Panc1 (cell line): Measurements from ENCODE around the gene MORN2. TPM values are rescaled to one million over a fixed set of nuclear protein-coding genes. Genes with fewer than 3 reads are reported as not detected.

ENCODE experiments used
- ATAC-seq: fragments of 200-7000 bp; cut with Tn5 transposase; 2 replicates; pipeline ENCODE4 v1.9.1; 2020; ENCODE audit warnings: mild to moderate bottlenecking, moderate library complexity
- BruUV-seq: library from RNA; stranded (reverse); fragments of 400-500 nt; replicated peaks from 2 replicates; lab custom pipeline; 2021; lab: Mats Ljungman, UMichigan
- CTCF ChIA-PET: fragments of 300-600 bp; sonication (Branson Sonifier 250); formaldehyde crosslinking; loops from one replicate; lab custom pipeline; 2022; ENCODE audit warnings: antibody characterized with exemption; lab: Charles Lee
- POLR2A ChIA-PET: fragments of 300-600 bp; sonication (Branson Sonifier 250); formaldehyde crosslinking; loops from one replicate; lab custom pipeline; 2022; ENCODE audit warnings: antibody characterized with exemption; lab: Charles Lee
- DNase-seq: peaks from one replicate; pipeline ENCODE4 v3.0.0-alpha.2; 2010; ENCODE audit warnings: low read depth, low spot score
- H3K27ac ChIP-seq: 2 replicates; pipeline ENCODE4 v1.5.1; 2011; ENCODE audit warnings: mild to moderate bottlenecking, low read length, inconsistent platforms
- H3K27me3 ChIP-seq: fragments of 200-500 bp; sonication (Bioruptor generic); 2 replicates; pipeline ENCODE4 v1.6.0; 2014; ENCODE audit warnings: low read length, inconsistent platforms; ENCODE audit not compliant: control insufficient read depth, insufficient read depth
- H3K36me3 ChIP-seq: fragments of 200-500 bp; sonication (Bioruptor generic); 2 replicates; pipeline ENCODE4 v1.5.1; 2014; ENCODE audit warnings: inconsistent platforms, mild to moderate bottlenecking, low read length, moderate library complexity; ENCODE audit not compliant: control insufficient read depth, insufficient read depth
- H3K4me1 ChIP-seq: 2 replicates; pipeline ENCODE4 v1.5.1; 2011; ENCODE audit warnings: inconsistent platforms, mild to moderate bottlenecking, low read length, moderate library complexity; ENCODE audit not compliant: control insufficient read depth, insufficient read depth
- H3K4me3 ChIP-seq, 2 experiments: 2 replicates each; pipeline ENCODE4 v1.5.1; 2011 to 2012; ENCODE audit warnings: low read depth in 2 of 2, low read length in 2 of 2, mild to moderate bottlenecking in 2 of 2, inconsistent platforms in 1 of 2, moderate library complexity in 1 of 2
- H3K9me3 ChIP-seq: fragments of 200-500 bp; sonication (Bioruptor generic); 2 replicates; pipeline ENCODE4 v1.5.1; 2014; ENCODE audit warnings: low read depth, mild to moderate bottlenecking, inconsistent platforms, low read length, moderate library complexity; ENCODE audit not compliant: control insufficient read depth, insufficient read depth
- POLR2AphosphoS5 ChIP-seq: IDR thresholded peaks from 2 replicates; pipeline ENCODE4 v1.6.1; 2012; ENCODE audit warnings: mild to moderate bottlenecking, low read depth, low read length, moderate library complexity
- SIN3A ChIP-seq: IDR thresholded peaks from 2 replicates; pipeline ENCODE4 v1.6.1; 2012; ENCODE audit warnings: low read depth, mild to moderate bottlenecking, low read length, moderate library complexity, borderline replicate concordance; ENCODE audit not compliant: insufficient read depth
- TCF7L2 ChIP-seq: IDR thresholded peaks from 2 replicates; pipeline ENCODE4 v1.6.1; 2011; ENCODE audit warnings: mild to moderate bottlenecking, low read depth, low read length, inconsistent platforms
- in situ Hi-C: cut with HindIII; loops from 2 replicates; pipeline ENCODE4 v1.10.0; 2016; ENCODE audit warnings: low sequenced_read_pairs, low pct_unique_long_range_greater_than_20kb
- intact Hi-C: fragments of 100-400 bp; cut with micrococcal nuclease; formaldehyde crosslinking; loops from one replicate; pipeline ENCODE4 v1.10.0; 2022; ENCODE audit not compliant: unreplicated experiment
- total RNA-seq: library from RNA; stranded (reverse); gene quantifications from one replicate; pipeline ENCODE4 v1.2.1, GENCODE V29; 2021; ENCODE audit not compliant: unreplicated experiment
- TF ChIP-seq, protein P1 (sequence below): fragments of 450-650 bp; IDR thresholded peaks from 2 replicates; pipeline ENCODE4 v1.5.1; 2017; ENCODE audit warnings: mild to moderate bottlenecking
- TF ChIP-seq, protein P2 (sequence below), 2 experiments: IDR thresholded peaks; 2 replicates each; pipeline ENCODE4 v1.6.1; 2011 to 2012; ENCODE audit warnings: low read depth in 2 of 2, control low read depth in 1 of 2, low read length in 1 of 2, mild to moderate bottlenecking in 1 of 2, moderate library complexity in 1 of 2; ENCODE audit not compliant: insufficient read depth in 1 of 2

The MORN2 gene
- total RNA-seq, 1 experiment from 2014 or later: 10.1 TPM

DNA sequence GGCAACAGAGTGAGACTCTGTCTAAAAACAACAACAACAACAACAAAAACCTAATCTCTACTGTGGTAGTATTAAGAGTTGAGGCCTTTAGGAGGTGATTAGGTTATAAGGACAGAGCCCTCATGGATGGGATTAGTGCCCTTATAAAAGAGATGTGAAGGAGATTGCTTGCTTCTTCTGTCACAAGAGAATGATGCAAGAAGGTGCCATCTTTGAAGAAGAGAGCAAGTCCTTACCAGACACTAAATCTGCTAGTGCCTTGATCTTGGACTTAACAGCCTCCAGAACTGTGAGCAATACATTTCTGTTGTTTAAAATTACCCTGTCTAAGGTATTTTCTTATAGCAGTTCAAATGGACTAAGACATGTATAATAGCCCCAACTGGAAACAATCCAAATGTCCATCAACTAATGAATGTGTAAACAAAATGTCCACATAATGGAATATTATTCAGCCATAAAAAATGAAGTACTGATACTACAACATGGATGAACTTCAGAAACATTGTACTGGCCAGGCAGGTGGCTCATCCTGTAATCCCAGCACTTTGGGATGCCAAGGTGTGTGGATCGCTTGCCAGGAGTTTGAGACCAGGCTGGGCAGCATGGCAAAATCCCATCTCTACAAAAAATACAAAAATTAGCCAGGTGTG, 12.3 kb downstream of the MORN2 start:
- POLR2A ChIA-PET: no interaction called here
- no TSS peak for BruUV-seq

DNA sequence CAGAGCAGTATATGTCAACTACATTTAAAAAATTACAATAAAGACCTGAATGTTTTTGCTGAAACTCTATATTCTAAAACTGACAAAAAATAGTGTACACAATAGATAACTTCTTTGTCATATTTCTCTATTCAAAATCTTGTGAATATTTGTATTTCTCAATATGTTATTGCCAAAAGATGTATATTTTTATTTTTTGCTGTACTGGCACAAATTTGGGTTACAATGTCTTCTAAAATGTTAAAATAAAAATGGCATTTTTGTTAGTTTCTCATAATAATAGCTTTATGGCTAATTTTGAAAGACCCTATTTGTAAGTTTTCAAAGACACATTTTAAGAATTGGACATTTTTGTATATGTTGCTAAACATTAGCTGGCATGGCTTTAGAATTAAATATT, 13.3 kb downstream of the MORN2 start:
- Histone ChIP-seq H3K9me3 (no peaks in the 10 kb centered on the region), H3K27me3 (no peaks in the 10 kb centered on the region), H3K4me3 (no peak overlapping the region), H3K27ac (no peak overlapping the region), H3K36me3 (no peaks in the 10 kb centered on the region), H3K4me1 (no peaks in the 10 kb centered on the region)
- ATAC-seq (no peak), DNase-seq (no peak)
- TF ChIP-seq SIN3A: no peak
- TF ChIP-seq, protein P1, sequence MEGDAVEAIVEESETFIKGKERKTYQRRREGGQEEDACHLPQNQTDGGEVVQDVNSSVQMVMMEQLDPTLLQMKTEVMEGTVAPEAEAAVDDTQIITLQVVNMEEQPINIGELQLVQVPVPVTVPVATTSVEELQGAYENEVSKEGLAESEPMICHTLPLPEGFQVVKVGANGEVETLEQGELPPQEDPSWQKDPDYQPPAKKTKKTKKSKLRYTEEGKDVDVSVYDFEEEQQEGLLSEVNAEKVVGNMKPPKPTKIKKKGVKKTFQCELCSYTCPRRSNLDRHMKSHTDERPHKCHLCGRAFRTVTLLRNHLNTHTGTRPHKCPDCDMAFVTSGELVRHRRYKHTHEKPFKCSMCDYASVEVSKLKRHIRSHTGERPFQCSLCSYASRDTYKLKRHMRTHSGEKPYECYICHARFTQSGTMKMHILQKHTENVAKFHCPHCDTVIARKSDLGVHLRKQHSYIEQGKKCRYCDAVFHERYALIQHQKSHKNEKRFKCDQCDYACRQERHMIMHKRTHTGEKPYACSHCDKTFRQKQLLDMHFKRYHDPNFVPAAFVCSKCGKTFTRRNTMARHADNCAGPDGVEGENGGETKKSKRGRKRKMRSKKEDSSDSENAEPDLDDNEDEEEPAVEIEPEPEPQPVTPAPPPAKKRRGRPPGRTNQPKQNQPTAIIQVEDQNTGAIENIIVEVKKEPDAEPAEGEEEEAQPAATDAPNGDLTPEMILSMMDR: no peak
- TF ChIP-seq POLR2AphosphoS5: no peak
- TF ChIP-seq TCF7L2: no peak
- TF ChIP-seq, protein P2, sequence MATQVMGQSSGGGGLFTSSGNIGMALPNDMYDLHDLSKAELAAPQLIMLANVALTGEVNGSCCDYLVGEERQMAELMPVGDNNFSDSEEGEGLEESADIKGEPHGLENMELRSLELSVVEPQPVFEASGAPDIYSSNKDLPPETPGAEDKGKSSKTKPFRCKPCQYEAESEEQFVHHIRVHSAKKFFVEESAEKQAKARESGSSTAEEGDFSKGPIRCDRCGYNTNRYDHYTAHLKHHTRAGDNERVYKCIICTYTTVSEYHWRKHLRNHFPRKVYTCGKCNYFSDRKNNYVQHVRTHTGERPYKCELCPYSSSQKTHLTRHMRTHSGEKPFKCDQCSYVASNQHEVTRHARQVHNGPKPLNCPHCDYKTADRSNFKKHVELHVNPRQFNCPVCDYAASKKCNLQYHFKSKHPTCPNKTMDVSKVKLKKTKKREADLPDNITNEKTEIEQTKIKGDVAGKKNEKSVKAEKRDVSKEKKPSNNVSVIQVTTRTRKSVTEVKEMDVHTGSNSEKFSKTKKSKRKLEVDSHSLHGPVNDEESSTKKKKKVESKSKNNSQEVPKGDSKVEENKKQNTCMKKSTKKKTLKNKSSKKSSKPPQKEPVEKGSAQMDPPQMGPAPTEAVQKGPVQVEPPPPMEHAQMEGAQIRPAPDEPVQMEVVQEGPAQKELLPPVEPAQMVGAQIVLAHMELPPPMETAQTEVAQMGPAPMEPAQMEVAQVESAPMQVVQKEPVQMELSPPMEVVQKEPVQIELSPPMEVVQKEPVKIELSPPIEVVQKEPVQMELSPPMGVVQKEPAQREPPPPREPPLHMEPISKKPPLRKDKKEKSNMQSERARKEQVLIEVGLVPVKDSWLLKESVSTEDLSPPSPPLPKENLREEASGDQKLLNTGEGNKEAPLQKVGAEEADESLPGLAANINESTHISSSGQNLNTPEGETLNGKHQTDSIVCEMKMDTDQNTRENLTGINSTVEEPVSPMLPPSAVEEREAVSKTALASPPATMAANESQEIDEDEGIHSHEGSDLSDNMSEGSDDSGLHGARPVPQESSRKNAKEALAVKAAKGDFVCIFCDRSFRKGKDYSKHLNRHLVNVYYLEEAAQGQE (IDR thresholded peaks at IDR 0.05; ENCODE audit: insufficient read depth in 1 of 2, low read depth in 2 of 2, low read length in 1 of 2): no peak
- intact Hi-C loops: no loop called here
- ChIA-PET POLR2A (no interaction called here), CTCF (no interaction called here)
- BruUV-seq: no TSS peak
- in situ Hi-C loops: no loop called here

More for the DNA sequence above, 12.3 kb downstream of the MORN2 start:
- TF ChIP-seq, protein P1: no peak
- TF ChIP-seq TCF7L2: no peak
- no peak for TF ChIP-seq POLR2AphosphoS5
- TF ChIP-seq, protein P2 (IDR thresholded peaks at IDR 0.05; ENCODE audit: insufficient read depth in 1 of 2, low read depth in 2 of 2, low read length in 1 of 2): no peak
- TF ChIP-seq SIN3A: no peak
- H3K9me3 ChIP-seq: no peaks in the 10 kb centered on the region
- H3K4me3 ChIP-seq: no peak overlapping the region
- intact Hi-C loops: no loop called here
- no peaks in the 10 kb centered on the region for H3K36me3 ChIP-seq
- no peaks in the 10 kb centered on the region for H3K4me1 ChIP-seq
- CTCF ChIA-PET: no interaction called here
- H3K27me3 ChIP-seq: no peaks in the 10 kb centered on the region
- in situ Hi-C loops: no loop called here
- ATAC-seq: no peak
- DNase-seq: no peak
- H3K27ac ChIP-seq: no peak overlapping the region
